ENCODE data around the gene TCF4.

TCF4 gene

DNA sequence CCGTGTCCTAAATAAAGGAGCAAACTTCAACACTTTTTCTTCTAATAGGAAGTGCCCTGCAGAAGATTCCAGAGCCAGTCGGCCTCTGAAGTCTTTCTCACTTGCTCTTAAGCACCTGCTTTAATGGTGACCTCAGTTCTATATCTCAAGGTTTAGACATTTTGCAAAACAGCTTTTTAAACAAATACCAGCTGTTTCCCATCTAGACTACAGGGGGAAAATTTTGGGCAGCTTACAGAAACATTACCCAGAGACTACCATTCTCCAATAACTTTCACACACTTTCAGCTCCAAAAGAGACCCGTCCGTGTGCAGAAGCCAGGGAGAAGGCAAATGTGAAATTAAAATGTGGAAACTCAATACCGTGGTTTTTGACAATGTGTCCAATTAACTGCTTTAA lies 343.4 kb downstream of the TCF4 start:
- peaks cover 34% of the 10 kb centered on the region for H3K4me1 ChIP-seq (ENCODE audit: insufficient read depth, low read length)
- no peak overlapping the region for H3K4me3 ChIP-seq (ENCODE audit: low read depth in 1 of 2, low read length in 2 of 2)
- H3K36me3 ChIP-seq (ENCODE audit: insufficient read depth, low read length) = peaks cover 8% of the 10 kb centered on the region
- H3K9me3 ChIP-seq (ENCODE audit: low read length) = no peaks in the 10 kb centered on the region
- peak overlapping the region; percentile 12 for H3K27ac ChIP-seq (ENCODE audit: low read depth, low read length)
- peak overlapping the region; percentile 6 for H3K9ac ChIP-seq (ENCODE audit: low read length)
- H3K27me3 ChIP-seq (ENCODE audit: control insufficient read depth in 1 of 2, insufficient read depth in 2 of 2, low read length in 2 of 2) = no peaks in the 10 kb centered on the region

GRCh38 chr18:55243857-55244256 lies 344.1 kb downstream of the TCF4 start:
- Histone ChIP-seq H3K36me3 (ENCODE audit: insufficient read depth, low read length) (peaks cover 9% of the 10 kb centered on the region), H3K4me1 (ENCODE audit: insufficient read depth, low read length) (peaks cover 34% of the 10 kb centered on the region), H3K27me3 (ENCODE audit: control insufficient read depth in 1 of 2, insufficient read depth in 2 of 2, low read length in 2 of 2) (no peaks in the 10 kb centered on the region), H3K4me3 (ENCODE audit: low read depth in 1 of 2, low read length in 2 of 2) (no peak overlapping the region), H3K9me3 (ENCODE audit: low read length) (no peaks in the 10 kb centered on the region), H3K9ac (ENCODE audit: low read length) (no peak overlapping the region), H3K27ac (ENCODE audit: low read depth, low read length) (peak overlapping the region; percentile 12)

DNA sequence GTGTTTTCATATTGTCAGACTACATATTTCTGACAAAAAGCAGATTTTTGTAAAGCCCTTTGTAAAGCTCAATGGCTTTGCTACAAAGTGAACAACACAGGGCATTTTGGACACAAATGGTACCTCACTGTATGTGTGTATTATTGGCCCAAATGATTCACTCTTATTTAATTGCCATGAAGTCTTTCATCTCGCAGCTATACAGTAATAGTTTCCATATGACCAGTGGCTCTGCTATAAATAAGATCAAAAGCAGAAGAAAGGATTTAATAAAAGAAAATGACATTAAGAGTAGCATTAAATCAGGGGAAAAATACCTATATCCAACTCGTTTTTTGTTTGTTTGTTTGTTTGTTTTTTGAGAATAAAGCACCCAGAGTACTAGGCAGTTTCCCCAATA lies 344.7 kb downstream of the TCF4 start:
- Histone ChIP-seq H3K4me3 (ENCODE audit: low read depth in 1 of 2, low read length in 2 of 2) (no peak overlapping the region), H3K4me1 (ENCODE audit: insufficient read depth, low read length) (peaks cover 34% of the 10 kb centered on the region), H3K27me3 (ENCODE audit: control insufficient read depth in 1 of 2, insufficient read depth in 2 of 2, low read length in 2 of 2) (no peaks in the 10 kb centered on the region), H3K36me3 (ENCODE audit: insufficient read depth, low read length) (peaks cover 9% of the 10 kb centered on the region), H3K9me3 (ENCODE audit: low read length) (no peaks in the 10 kb centered on the region), H3K9ac (ENCODE audit: low read length) (no peak overlapping the region), H3K27ac (ENCODE audit: low read depth, low read length) (no peak overlapping the region)

DNA sequence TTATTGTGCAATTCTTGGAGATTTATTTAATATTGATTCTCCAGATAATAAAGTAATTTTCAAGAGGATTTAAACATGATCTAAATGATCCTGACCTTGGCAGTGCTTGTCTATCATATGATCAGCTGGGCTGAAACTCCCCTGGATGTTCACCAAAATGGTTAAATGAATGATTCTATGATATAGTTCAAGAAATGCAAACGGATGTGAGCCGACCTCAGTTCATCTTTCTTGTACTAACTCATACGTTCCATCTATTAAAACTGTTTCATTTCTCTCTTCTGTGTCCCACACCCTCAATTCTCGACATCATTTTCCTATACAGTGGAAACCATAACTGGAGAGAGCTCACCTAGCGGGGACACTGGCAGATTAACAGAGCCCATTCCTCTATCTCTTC lies 347.0 kb downstream of the TCF4 start:
- Histone ChIP-seq H3K27ac (ENCODE audit: low read depth, low read length) (no peak overlapping the region), H3K9me3 (ENCODE audit: low read length) (no peaks in the 10 kb centered on the region), H3K4me1 (ENCODE audit: insufficient read depth, low read length) (peaks cover 28% of the 10 kb centered on the region)

DNA sequence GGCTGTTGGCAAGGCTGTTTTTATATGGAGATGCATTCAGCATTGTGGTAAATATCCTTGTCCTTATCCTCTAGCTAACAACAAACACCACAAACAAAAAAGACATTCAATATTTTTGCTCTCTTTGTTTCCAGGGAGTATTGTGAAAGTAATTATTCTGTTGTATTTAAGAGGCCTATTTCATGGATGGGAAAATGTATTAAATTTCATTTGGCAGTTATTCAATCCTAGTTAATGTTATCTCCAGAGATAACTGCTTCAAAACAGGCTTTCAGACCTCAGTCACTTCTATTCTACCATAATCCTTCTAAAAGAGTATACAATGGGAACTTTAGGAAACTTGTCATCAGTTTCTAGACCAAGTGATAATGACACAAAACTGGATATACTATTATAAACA lies 348.3 kb downstream of the TCF4 start:
- Histone ChIP-seq H3K36me3 (ENCODE audit: insufficient read depth, low read length) (peaks cover 9% of the 10 kb centered on the region), H3K27ac (ENCODE audit: low read depth, low read length) (no peak overlapping the region), H3K4me3 (ENCODE audit: low read depth in 1 of 2, low read length in 2 of 2) (no peak overlapping the region), H3K9ac (ENCODE audit: low read length) (no peak overlapping the region), H3K4me1 (ENCODE audit: insufficient read depth, low read length) (peaks cover 23% of the 10 kb centered on the region), H3K27me3 (ENCODE audit: control insufficient read depth in 1 of 2, insufficient read depth in 2 of 2, low read length in 2 of 2) (no peaks in the 10 kb centered on the region), H3K9me3 (ENCODE audit: low read length) (no peaks in the 10 kb centered on the region)

More for the DNA sequence above, 347.0 kb downstream of the TCF4 start:
- H3K4me3 ChIP-seq (ENCODE audit: low read depth in 1 of 2, low read length in 2 of 2) = no peak overlapping the region
- peaks cover 9% of the 10 kb centered on the region for H3K36me3 ChIP-seq (ENCODE audit: insufficient read depth, low read length)
- H3K27me3 ChIP-seq (ENCODE audit: control insufficient read depth in 1 of 2, insufficient read depth in 2 of 2, low read length in 2 of 2) = no peaks in the 10 kb centered on the region
- no peak overlapping the region for H3K9ac ChIP-seq (ENCODE audit: low read length)

DNA sequence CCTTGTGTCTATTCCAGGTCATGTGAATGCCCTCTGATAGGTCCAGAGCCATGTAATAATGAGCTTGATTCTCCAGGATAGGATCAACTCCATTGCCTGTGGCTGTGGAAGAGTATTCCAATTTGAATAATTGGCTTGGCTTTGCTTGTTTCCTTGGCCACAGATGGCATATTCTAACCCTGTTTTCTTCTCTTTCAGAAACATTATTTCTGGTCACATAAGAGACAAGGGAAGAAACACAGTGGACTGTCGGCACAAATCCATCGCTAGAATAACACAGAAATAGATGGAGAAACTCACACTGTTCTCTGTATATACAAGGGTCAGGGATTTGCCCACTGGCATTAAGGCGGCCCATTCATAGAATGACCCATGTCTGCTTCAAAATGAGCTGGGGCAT lies 350.3 kb downstream of the TCF4 start:
- H3K4me1 ChIP-seq (ENCODE audit: insufficient read depth, low read length) = peaks cover 12% of the 10 kb centered on the region
- no peak overlapping the region for H3K27ac ChIP-seq (ENCODE audit: low read depth, low read length)
- no peaks in the 10 kb centered on the region for H3K27me3 ChIP-seq (ENCODE audit: control insufficient read depth in 1 of 2, insufficient read depth in 2 of 2, low read length in 2 of 2)
- H3K36me3 ChIP-seq (ENCODE audit: insufficient read depth, low read length) = peaks cover 15% of the 10 kb centered on the region
- no peak overlapping the region for H3K4me3 ChIP-seq (ENCODE audit: low read depth in 1 of 2, low read length in 2 of 2)
- no peak overlapping the region for H3K9ac ChIP-seq (ENCODE audit: low read length)
- no peaks in the 10 kb centered on the region for H3K9me3 ChIP-seq (ENCODE audit: low read length)

- H3K4me3 ChIP-seq (ENCODE audit: low read depth in 1 of 2, low read length in 2 of 2) = no peak overlapping the region
- H3K4me1 ChIP-seq (ENCODE audit: insufficient read depth, low read length) = peaks cover 12% of the 10 kb centered on the region
- H3K36me3 ChIP-seq (ENCODE audit: insufficient read depth, low read length) = peaks cover 18% of the 10 kb centered on the region
- H3K27ac ChIP-seq (ENCODE audit: low read depth, low read length) = no peak overlapping the region
- H3K9me3 ChIP-seq (ENCODE audit: low read length) = no peaks in the 10 kb centered on the region
- H3K27me3 ChIP-seq (ENCODE audit: control insufficient read depth in 1 of 2, insufficient read depth in 2 of 2, low read length in 2 of 2) = no peaks in the 10 kb centered on the region
- H3K9ac ChIP-seq (ENCODE audit: low read length) = no peak overlapping the region
Observed at GRCh38 chr18:55236150-55236931, 351.7 kb downstream of the TCF4 start.

- Histone ChIP-seq H3K9ac (ENCODE audit: low read length) (no peak overlapping the region), H3K27me3 (ENCODE audit: control insufficient read depth in 1 of 2, insufficient read depth in 2 of 2, low read length in 2 of 2) (no peaks in the 10 kb centered on the region), H3K4me3 (ENCODE audit: low read depth in 1 of 2, low read length in 2 of 2) (peak overlapping the region in 1 of 2 donors; percentile 22), H3K4me1 (ENCODE audit: insufficient read depth, low read length) (peaks cover 12% of the 10 kb centered on the region), H3K27ac (ENCODE audit: low read depth, low read length) (no peak overlapping the region), H3K9me3 (ENCODE audit: low read length) (no peaks in the 10 kb centered on the region), H3K36me3 (ENCODE audit: insufficient read depth, low read length) (peaks cover 24% of the 10 kb centered on the region)
Observed at GRCh38 chr18:55235094-55235461, 352.9 kb downstream of the TCF4 start.

DNA sequence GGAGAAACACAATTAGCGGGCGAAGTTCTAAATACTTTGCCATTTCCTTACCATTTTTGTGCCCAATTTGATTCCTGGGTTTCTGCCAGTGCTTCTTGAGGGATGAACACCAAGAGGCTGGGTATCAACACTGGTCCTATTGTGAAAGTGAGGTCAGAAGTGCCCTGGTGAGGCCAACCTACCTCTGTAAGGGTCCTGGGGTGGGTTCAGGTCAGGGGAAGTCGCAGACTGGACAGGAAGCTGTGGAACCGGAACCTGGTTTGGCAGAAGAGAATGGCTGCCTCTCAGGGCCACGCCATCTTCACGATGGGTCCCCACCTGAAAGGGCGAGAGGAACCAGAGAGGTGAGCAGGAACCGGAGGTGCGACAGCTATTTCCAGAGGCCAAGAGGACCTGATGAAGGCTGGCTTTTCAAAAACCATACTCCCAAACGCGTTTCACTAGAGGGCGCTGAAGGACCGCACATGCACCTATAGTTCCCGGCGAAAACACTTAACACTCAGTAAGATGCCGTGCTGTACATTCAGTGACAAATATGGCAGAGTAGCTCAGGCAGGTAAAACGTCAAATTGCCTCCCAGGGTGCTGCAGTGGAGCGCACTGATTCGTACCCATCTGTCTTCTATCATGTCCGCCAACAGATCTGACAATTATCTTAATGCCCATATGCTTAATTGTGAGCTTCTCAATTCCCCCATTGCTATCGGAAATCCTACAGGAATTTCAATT lies 353.5 kb downstream of the TCF4 start:
- Histone ChIP-seq H3K4me3 (ENCODE audit: low read depth in 1 of 2, low read length in 2 of 2) (peak overlapping the region in 1 of 2 donors; percentile 22), H3K27ac (ENCODE audit: low read depth, low read length) (no peak overlapping the region), H3K4me1 (ENCODE audit: insufficient read depth, low read length) (peaks cover 12% of the 10 kb centered on the region), H3K36me3 (ENCODE audit: insufficient read depth, low read length) (peaks cover 21% of the 10 kb centered on the region), H3K9ac (ENCODE audit: low read length) (no peak overlapping the region), H3K9me3 (ENCODE audit: low read length) (no peaks in the 10 kb centered on the region), H3K27me3 (ENCODE audit: control insufficient read depth in 1 of 2, insufficient read depth in 2 of 2, low read length in 2 of 2) (no peaks in the 10 kb centered on the region)

DNA sequence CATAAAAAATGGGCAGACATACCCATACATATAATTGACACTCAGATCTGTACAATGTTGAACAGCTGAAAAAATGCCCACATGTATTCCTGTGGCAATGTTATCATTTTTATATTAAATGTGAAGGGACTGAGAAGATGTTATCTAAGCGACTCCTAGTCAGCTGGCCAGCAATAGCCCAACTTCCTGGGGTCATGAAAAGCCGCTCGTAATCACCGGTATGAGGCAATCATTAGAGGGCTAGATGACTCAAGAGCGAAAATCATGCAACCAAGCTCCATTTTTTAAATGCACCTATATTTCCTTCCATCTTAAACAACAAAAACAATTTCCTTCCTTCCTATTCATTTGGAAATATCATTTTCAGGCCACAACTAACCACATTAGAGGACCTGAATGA lies 354.1 kb downstream of the TCF4 start:
- Histone ChIP-seq H3K9me3 (ENCODE audit: low read length) (no peaks in the 10 kb centered on the region), H3K36me3 (ENCODE audit: insufficient read depth, low read length) (peaks cover 21% of the 10 kb centered on the region), H3K27me3 (ENCODE audit: control insufficient read depth in 1 of 2, insufficient read depth in 2 of 2, low read length in 2 of 2) (no peaks in the 10 kb centered on the region), H3K4me3 (ENCODE audit: low read depth in 1 of 2, low read length in 2 of 2) (no peak overlapping the region), H3K4me1 (ENCODE audit: insufficient read depth, low read length) (peaks cover 12% of the 10 kb centered on the region), H3K27ac (ENCODE audit: low read depth, low read length) (no peak overlapping the region), H3K9ac (ENCODE audit: low read length) (no peak overlapping the region)

GRCh38 chr18:55232506-55232905 lies 355.5 kb downstream of the TCF4 start:
- Histone ChIP-seq H3K9me3 (ENCODE audit: low read length) (no peaks in the 10 kb centered on the region), H3K4me1 (ENCODE audit: insufficient read depth, low read length) (peaks cover 19% of the 10 kb centered on the region), H3K9ac (ENCODE audit: low read length) (no peak overlapping the region), H3K4me3 (ENCODE audit: low read depth in 1 of 2, low read length in 2 of 2) (no peak overlapping the region), H3K27ac (ENCODE audit: low read depth, low read length) (no peak overlapping the region), H3K27me3 (ENCODE audit: control insufficient read depth in 1 of 2, insufficient read depth in 2 of 2, low read length in 2 of 2) (no peaks in the 10 kb centered on the region), H3K36me3 (ENCODE audit: insufficient read depth, low read length) (peaks cover 21% of the 10 kb centered on the region)

All from muscle layer of colon (tissue), 2 donors.